GM10248 (cell line): ENCODE data around the gene NTM.

ENCODE experiments used
- CTCF ChIA-PET: fragments of 300-600 bp; sonication (Branson Sonifier 250); formaldehyde crosslinking; extraction: SDS; loops from one replicate; lab custom pipeline; 2021; ENCODE audit warnings: antibody characterized with exemption; lab: Yijun Ruan, JAX
- POLR2A ChIA-PET: fragments of 350-650 bp; sonication (Branson Sonifier 250); formaldehyde crosslinking; extraction: SDS; loops from one replicate; lab custom pipeline; 2020; ENCODE audit warnings: antibody characterized with exemption; lab: Yijun Ruan, JAX
- DNase-seq: peaks from one replicate; pipeline ENCODE4 v3.0.0; 2012; ENCODE audit errors: extremely low spot score
- CTCF ChIP-seq: IDR thresholded peaks from 2 replicates; pipeline ENCODE4 v1.5.1; 2012; ENCODE audit warnings: mild to moderate bottlenecking, low read depth; ENCODE audit errors: extremely low read depth, missing control alignments, control extremely low read depth

Gene NTM

GRCh38 chr11:131809203-131809918 is 438.9 kb downstream of the NTM start:
- no peak for TF ChIP-seq CTCF
- ChIA-PET CTCF (interaction anchor here (1.4 to 1.9 kb wide), 3 partner anchors 9 to 114 kb away, joined by 4 to 6 read pairs (median 4); no protein-coding TSS in a partner anchor), POLR2A (no interaction called here)
- no peak for DNase-seq

- no peak for DNase-seq
- POLR2A ChIA-PET = interaction anchor here (0.7 kb wide), 1 partner anchor 32 kb away, joined by 3 read pairs; no protein-coding TSS in a partner anchor
- CTCF ChIA-PET = interaction anchor here (1.9 kb wide), 1 partner anchor 116 kb away, joined by 6 read pairs; no protein-coding TSS in a partner anchor
- no peak for TF ChIP-seq CTCF
These were observed 440.1 kb downstream of the NTM start for GRCh38 chr11:131810541-131810940.

DNA sequence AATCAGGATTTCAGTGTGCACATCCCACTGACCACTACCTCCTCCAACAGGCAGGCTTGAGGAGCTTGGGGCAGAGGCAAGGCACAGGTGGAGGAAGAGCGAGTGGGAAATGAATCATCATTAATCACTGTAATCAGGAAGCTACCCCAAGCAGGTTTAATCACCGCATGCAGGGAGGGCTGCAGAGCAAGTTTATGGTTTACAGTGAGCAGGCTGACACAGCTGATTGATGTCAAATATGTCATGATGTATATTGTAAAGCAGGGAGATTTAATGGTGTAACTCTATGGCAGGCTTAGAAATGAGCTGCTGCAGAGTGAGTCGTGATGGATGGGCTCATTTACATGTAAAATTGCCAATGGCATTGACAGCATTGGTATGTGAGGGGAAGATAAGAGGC is 441.0 kb downstream of the NTM start:
- CTCF ChIA-PET = no interaction called here
- no peak for DNase-seq
- no peak for TF ChIP-seq CTCF
- POLR2A ChIA-PET = no interaction called here

- no peak for DNase-seq
- CTCF ChIA-PET = interaction anchor here (1.2 to 1.4 kb wide), 2 partner anchors 55 to 67 kb away, joined by 3 read pairs; no protein-coding TSS in a partner anchor
- POLR2A ChIA-PET = no interaction called here
- no peak for TF ChIP-seq CTCF
These were observed 443.7 kb downstream of the NTM start for GRCh38 chr11:131814108-131814507.

GRCh38 chr11:131815590-131815989 is 445.2 kb downstream of the NTM start:
- POLR2A ChIA-PET = no interaction called here
- no peak for DNase-seq
- no peak for TF ChIP-seq CTCF
- CTCF ChIA-PET = interaction anchor here (1.2 kb wide), 1 partner anchor 9 kb away, joined by 4 read pairs; no protein-coding TSS in a partner anchor

GRCh38 chr11:131816051-131816450 is 445.6 kb downstream of the NTM start:
- no peak for TF ChIP-seq CTCF
- ChIA-PET CTCF (interaction anchor here (1.2 kb wide), 1 partner anchor 8 kb away, joined by 4 read pairs; no protein-coding TSS in a partner anchor), POLR2A (no interaction called here)
- DNase-seq = no peak
